Astrocyte of the spinal cord (primary cell): ENCODE results near the gene THUMPD3.

Source experiments
- DNase-seq: peaks from one replicate; pipeline ENCODE4 v3.0.0; 2011; ENCODE audit warnings: low read depth, low spot score
- H3K4me3 ChIP-seq: 2 replicates; pipeline ENCODE4 v1.5.1; 2011; ENCODE audit warnings: low read depth, mild to moderate bottlenecking, low read length, moderate library complexity
- in situ Hi-C: cut with HindIII; loops from 2 replicates; pipeline ENCODE4 v1.10.0; 2017; ENCODE audit warnings: low sequenced_read_pairs
- TF ChIP-seq, protein P1 (sequence below): IDR thresholded peaks from 2 replicates; pipeline ENCODE4 v1.5.1; 2012; ENCODE audit warnings: low read depth, mild to moderate bottlenecking, low read length, inconsistent platforms

The THUMPD3 gene

DNA sequence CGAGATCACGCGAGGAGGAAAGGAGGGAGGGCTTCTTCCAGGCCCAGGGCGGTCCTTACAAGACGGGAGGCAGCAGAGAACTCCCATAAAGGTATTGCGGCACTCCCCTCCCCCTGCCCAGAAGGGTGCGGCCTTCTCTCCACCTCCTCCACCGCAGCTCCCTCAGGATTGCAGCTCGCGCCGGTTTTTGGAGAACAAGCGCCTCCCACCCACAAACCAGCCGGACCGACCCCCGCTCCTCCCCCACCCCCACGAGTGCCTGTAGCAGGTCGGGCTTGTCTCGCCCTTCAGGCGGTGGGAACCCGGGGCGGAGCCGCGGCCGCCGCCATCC, 33.4 kb downstream of the THUMPD3 start:
- H3K4me3 ChIP-seq, result peak overlapping the region; percentile 78
- peak; percentile 98 for DNase-seq
- TF ChIP-seq, protein P1, sequence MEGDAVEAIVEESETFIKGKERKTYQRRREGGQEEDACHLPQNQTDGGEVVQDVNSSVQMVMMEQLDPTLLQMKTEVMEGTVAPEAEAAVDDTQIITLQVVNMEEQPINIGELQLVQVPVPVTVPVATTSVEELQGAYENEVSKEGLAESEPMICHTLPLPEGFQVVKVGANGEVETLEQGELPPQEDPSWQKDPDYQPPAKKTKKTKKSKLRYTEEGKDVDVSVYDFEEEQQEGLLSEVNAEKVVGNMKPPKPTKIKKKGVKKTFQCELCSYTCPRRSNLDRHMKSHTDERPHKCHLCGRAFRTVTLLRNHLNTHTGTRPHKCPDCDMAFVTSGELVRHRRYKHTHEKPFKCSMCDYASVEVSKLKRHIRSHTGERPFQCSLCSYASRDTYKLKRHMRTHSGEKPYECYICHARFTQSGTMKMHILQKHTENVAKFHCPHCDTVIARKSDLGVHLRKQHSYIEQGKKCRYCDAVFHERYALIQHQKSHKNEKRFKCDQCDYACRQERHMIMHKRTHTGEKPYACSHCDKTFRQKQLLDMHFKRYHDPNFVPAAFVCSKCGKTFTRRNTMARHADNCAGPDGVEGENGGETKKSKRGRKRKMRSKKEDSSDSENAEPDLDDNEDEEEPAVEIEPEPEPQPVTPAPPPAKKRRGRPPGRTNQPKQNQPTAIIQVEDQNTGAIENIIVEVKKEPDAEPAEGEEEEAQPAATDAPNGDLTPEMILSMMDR, result no peak
- in situ Hi-C loops, result no loop called here

DNA sequence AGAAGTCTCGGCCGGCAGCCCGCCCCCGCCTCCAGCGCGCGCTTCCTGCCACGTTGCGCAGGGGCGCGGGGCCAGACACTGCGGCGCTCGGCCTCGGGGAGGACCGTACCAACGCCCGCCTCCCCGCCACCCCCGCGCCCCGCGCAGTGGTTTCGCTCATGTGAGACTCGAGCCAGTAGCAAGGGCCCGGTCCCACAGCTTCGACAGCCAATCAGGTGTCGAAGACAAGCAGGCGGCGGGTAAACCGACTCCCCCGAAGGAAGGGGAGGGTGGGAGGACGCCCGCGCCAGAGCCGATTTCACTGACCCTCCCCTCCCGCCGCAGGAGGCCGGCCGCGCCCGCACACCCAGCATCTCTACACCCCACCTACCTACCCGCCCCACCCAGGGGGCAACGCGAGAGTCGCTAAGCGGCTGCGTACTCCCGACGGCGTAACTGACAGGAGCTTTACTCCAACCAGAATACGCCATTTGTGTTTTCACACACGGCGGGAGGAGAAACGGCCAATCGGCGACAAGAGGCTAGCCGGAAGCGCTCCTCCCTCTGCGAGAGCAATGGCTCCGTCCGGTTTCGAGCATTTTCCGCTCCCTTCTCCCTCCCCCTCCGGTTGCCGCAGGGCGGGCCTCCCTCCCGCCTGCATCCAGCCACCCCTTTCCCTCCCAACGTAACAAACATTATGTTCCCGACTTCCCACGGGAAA, 33.9 kb downstream of the THUMPD3 start:
- H3K4me3 ChIP-seq, result peak overlapping the region; percentile 78
- TF ChIP-seq, protein P1, result no peak
- in situ Hi-C loops, result no loop called here

DNA sequence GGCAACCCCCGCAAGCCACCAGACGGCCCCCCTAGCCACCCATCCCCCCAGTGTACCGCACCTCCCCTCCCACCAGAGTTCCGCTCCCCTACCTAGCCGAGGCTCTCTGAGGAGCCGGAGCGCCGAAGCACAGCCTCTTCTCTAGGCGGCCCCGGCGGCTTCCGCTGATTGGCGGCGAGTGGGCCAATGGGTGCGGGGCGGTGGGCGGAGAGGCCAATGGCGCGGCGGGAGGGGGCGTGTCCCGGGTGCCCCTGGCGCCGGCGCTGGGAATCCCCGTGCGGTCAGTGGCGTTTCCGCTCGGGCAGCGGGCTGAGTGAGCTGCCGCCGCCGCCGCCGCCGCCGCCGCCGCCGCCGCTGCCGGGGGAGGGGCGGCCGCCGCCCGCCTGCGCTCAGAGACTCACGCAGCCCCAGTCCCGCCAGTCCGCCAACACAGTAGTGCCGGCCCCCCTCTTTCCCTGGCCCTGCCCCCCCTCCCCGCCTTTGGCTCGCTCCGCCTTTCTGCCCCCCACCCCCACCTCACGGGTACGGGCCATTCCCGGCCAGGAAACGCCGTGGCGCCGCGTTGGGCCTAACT, 34.6 kb downstream of the THUMPD3 start, which contains the start of gene SETD5:
SETD5 (plus strand) TSS at position 284 of the 574 bp plus-strand sequence. CDS start 31,324 bp downstream, outside the sequence.
- TF ChIP-seq, protein P1, result no peak
- peak within 1 kb of the TSS; percentile 95 for H3K4me3 ChIP-seq
- in situ Hi-C loops, result no loop called here
- DNase-seq, result peak; percentile 98

More for the DNA sequence above, 33.9 kb downstream of the THUMPD3 start:
- DNase-seq, result peak; percentile 100

DNA sequence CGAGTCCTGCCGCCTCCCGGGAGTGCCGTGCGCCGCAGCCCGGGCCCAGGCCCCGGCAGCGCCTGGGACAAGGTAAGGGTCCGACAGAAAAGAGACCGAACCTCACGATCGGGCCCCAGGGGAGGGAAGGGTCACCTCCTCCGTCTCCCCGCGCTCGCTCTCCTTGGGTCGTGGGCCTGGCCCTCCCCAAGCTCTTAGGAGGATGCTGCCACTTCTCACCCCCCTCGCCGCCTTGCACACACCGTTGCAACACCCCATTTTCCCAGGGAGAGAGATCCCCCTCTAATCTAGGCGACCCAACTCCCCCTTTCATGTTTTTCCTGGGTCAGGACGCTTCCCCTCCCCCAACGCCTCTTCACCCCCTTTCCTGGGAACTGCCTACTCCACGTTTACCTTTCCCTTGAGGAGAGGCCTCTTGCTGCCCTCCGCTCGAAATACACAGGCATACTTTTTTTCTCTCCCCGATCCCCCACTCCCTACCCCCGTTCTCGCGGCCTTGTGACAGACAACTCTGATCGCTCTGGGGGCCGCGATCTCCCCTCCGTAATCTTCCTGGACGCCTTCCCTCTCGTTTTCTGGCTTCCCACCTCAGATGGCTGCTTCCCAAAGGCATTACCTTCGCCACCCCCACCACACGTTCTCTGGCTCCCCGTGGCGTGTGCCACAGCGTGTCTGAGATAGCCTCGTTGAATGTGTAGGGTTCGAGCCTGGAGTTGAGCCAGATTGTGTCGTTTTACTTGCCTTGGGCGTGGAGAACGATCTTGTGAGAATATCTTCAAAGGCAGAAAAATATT, 35.2 kb downstream of the THUMPD3 start:
- H3K4me3 ChIP-seq, result peak overlapping the region; percentile 95
- TF ChIP-seq, protein P1, result no peak
- in situ Hi-C loops, result no loop called here
- peak; percentile 45 for DNase-seq

DNA sequence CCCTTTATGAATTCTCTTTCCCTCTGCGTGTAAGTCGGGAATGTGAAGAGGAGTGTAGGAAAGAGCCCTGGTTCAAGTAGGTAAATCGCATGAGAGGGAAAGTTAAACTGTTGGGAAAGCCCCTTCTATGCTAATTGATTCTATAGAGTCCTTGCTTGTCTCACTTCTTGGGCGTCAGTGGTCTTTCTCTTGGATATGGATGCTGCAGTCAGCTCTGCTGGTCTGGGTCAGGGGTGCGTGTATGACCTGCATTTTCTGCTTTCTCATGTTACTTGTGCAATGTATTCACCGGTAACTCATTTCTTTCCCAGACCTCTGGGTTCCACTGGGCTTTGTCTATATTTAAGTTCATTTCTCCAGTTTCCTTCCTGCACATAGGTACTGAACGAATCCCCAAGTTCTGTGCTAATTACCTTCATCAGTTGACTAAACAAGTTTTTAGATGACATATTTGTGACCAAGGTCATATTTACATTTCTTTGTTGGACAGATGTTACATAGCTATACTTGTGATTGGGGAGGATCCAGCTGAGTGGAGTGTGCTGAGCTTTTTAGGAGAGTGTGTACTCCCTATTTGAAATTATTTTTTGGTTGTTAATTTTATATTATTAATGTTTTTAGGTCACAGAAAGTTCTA, 36.0 kb downstream of the THUMPD3 start:
- in situ Hi-C loops, result no loop called here
- TF ChIP-seq, protein P1, result no peak
- peak; percentile 59 for DNase-seq
- peak overlapping the region; percentile 95 for H3K4me3 ChIP-seq

DNA sequence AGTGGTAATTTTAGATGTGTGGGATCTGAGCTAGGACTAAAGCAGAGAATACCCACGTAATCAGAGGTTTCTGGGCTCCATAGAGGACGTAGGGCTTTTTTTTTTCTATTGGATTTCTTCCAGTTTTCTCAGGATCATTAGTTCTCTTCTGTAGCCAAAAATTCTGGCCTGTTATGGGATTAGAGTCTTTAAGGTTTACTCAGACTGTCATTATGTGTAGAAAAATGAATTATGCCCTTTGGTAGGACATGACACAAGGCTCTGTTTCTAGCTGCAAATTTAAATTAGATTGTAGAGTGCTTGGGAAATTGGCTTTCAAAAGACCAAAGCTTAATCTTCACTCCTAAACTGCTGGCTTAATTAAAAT, 36.5 kb downstream of the THUMPD3 start:
- in situ Hi-C loops, result no loop called here
- peak; percentile 52 for DNase-seq
- peak overlapping the region; percentile 95 for H3K4me3 ChIP-seq
- TF ChIP-seq, protein P1, result no peak
